Measurements from ENCODE around the gene LGALS14. TPM values are rescaled to one million over a fixed set of nuclear protein-coding genes. Genes with fewer than 3 reads are reported as not detected.
"Not testable (repeated sequence)": the region's sequence is repeated elsewhere in the genome, so short reads cannot be mapped to it uniquely, and the experiment has no call there.

LGALS14 gene, protein sequence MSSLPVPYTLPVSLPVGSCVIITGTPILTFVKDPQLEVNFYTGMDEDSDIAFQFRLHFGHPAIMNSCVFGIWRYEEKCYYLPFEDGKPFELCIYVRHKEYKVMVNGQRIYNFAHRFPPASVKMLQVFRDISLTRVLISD
- not detected in 2 replicates for polyA plus RNA-seq (2014; cell fraction: cytosol; rRNA removed)
- not detected in 2 replicates for polyA plus RNA-seq (2014; cell fraction: nucleus; rRNA removed)

DNA sequence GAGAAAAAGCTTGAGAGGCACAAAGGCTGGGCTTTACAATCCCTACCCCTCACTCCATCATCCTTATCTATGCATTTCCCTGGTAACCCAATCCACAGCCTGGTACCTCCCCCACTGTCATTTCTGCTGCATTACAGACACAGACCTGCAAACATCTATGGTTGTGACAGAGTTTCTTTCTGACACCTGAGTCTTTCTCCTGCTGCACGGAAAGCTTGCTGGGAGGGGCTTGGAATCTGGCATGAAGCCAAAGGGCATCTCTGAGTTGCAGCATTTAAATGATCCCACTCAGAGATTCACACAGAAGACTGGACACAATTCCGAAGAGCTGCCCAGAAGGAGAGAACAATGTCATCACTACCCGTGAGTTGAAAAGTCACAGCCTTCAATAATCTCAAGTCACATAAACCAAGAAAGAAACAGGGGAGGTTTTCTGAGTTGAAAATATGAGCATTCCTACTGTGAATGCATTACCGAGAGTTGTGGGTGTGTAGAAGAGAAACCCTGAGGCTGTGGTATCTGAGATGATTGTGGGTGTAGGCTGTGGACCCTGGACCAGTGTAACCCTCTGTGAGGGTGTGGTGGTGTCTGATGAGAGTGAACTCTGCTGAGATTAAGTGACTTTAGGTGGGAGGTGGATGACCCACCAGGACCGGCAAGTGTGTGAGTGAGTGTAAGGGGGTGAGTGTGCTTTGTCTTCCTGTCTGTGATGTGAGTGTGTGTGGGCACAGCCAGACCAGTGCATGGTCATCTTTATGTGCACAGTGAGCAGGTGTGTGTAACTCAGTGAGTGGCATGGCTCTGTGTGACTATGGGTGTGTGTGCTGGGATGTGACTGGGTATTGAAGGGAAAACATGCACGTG is at the start of gene LGALS14:
LGALS14 (plus strand) TSS at position 301 of the 864 bp plus-strand sequence; CDS start at position 349, 48 bp downstream.
- DNase-seq (ENCODE audit: low spot score), result no peak

DNA sequence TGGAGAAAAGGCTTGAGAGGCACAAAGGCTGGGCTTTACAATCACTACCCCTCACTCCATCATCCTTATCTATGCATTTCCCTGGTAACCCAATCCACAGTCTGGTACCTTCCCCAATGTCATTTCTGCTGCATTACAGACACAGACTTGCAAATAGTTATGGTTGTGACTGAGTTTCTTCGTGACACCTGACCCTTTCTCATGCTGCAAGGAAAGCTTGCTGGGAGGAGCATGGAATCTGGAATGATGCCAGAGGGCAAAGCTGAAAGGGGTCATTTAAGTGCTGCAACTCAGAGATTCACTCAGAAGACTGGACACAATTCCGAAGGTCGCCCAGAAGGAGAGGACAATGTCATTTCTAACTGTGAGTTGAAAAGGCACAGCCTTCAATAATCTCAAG is 48.7 kb upstream of the LGALS14 start, which contains the start of gene LGALS16:
LGALS16 (plus strand) TSS at position 301 of the 400 bp plus-strand sequence; CDS start at position 350, 49 bp downstream.
- DNase-seq (ENCODE audit: low spot score), result no peak

DNA sequence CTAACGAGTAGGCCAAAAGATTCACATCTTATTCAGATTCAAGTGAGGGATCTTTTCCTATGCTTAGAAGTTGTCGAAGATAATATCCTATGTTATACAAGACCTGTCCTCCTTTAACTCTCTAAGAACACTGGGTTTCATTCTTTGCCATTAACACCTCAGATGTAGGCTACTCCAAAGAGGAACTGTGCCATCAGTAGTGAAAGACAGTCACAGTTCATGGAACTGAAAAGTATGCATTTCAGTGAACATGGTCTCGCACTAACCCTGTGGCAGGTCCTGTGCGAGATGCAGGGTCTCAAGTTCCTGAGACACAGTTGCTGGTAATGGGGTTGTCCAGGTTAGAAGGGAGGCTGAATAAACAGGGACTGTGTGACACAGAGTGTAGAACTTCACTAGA is 44.5 kb upstream of the LGALS14 start:
- DNase-seq (ENCODE audit: low spot score), result no peak

DNA sequence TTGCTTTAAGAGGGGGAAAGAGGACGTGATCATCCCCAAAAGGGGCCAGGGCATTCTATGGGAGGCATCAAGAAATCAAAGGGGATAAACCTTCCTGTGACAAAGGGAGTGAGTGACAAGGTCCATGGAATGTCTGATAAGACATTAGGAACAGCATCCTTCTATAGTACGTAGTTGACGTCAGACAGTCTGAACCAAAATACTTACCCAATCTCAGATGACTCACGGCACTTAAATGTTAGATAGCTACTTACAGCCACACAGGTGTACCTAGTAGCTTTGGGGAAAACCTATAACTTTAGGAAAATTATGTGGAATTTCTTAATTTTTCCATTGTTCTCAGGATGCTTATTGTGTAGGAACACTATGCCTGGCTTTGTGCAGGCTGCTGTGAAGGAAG is 43.6 kb upstream of the LGALS14 start:
- DNase-seq (ENCODE audit: low spot score), result no peak

DNA sequence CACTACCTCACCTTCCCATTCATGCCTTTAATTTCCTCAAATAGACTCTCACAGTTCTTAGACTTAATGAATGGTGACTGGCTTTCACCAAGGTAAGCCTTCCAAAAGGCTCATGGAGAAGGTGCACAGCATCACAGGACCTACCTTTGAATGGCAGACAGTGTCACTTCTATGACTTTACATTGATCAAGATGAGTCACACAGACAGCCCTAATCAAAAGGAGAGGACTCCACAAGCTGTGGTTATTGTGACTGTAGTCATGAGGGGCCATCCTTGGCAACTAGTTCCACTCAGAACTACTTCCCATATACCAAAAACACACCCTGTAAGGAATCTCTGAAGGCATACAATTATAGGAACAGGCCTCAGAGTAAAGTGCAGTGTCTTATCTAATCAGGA is 42.7 kb upstream of the LGALS14 start:
- no peak for DNase-seq (ENCODE audit: low spot score)

DNA sequence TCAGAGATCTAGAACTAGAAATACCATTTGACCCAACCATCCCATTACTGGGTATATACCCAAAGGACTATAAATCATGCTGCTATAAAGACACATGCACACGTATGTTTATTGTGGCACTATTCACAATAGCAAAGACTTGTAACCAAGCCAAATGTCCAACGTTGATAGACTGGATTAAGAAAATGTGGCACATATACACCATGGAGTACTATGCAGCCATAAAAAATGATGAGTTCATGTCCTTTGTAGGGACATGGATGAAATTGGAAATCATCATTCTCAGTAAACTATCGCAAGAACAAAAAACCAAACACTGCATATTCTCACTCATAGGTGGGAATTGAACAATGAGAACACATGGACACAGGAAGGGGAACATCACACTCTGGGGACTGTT is 34.4 kb upstream of the LGALS14 start:
- DNase-seq (ENCODE audit: low spot score), result not testable (repeated sequence)

DNA sequence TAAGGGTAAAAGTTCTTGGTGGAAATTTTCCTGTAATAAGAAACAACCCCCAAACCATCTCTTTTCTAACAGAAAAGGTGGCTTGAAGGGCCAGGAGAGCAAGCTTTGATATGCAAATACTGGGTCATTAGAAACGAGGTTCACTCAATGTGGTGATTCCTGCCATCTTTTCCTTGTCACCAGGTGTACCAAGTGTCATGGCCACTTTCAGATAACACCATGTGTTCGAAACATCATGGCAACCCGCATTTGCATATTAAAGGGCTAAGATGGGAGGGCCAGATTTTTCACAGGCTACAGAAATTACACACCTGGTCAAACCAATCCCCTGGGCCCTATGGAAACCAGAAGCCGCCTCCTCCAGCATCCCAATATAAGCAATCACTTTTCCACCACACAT is 33.3 kb upstream of the LGALS14 start:
- no peak for DNase-seq (ENCODE audit: low spot score)

DNA sequence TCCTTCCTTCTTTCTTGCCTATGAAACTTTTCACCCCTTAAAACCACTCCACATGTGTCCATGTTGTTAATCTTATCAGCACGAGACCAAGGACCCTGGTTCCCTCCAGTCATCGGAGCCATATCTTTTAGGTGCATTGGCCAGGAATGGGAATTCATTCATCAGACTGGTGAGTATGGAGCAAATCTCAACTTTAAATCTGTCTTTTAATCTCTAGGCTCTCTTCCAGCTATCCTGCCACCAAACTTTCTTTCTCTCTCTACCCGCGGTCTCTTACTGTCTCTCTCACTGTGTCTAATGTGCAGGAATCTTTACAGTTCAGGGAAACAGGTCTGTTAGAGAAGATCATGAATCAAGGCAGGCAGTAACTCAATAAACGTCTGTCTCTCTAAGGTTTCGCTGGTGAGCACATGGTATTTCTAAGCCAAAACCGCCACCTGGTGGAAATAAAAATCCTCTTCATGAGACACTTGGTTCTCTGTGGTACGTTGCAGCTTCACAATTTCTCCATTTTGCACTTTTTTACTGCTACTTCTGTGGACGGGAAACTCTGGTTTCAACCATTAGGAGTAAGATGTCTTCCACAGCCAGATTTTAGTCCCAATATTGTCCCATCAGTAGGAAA is 32.4 kb upstream of the LGALS14 start:
- peak; percentile 65 for DNase-seq (ENCODE audit: low spot score)

DNA sequence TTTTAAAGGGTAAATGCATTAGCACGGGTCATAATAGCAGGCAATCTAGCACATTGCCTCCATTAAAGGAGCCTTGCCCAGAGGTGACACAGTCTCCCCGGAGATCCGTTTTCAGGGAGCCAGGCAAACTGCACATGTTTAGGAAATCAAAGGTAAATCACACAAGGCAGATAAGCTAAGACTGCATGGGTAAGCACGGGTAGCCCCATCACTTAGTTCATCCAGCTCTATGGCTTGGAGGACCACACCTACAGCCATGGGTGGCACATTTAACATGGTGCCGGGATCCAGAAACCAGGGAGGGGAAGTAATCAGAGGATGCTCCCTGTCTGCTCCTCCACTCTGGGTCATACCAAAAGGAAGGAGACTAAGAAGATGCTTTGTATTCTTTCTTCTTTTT is 31.8 kb upstream of the LGALS14 start:
- DNase-seq (ENCODE audit: low spot score), result no peak

DNA sequence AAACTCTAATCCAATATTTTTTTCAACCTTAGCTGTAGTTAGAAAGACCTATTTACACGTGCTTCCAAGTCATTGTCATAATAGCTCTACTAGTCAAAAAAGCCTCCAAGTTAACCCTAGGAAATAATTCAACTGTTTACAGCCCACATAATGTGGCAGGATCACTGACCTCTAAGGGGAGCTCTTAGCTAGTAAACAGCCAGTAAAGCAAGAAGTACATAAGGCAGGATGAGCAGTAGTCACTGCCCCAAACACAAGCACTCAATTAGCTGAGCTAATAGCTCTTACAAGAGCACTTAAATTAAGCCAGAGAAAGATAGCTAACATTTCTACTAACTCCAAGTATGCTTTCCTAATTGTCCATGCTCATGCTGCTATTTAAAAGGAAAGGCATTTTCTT is 30.4 kb upstream of the LGALS14 start:
- not testable (repeated sequence) for DNase-seq (ENCODE audit: low spot score)

DNA sequence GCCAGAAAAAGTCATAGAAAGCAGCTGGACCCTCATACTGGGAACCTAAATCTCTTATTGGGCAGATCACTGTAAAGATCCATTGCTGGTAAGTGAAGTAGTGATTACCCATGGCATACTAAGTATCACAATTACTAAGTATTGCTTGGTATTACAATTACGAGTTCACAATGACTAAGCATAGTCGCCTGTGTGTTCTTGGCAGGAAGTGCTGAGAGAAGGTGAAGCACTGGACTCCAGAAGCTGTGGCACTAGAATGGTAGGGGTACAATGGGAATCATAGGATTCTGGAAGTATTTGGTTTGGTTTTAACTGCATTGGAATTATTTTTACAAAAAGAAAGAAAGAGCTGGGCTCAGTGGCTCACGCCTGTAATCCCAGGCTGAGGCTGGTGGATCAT is 28.3 kb upstream of the LGALS14 start:
- no peak for DNase-seq (ENCODE audit: low spot score)

DNA sequence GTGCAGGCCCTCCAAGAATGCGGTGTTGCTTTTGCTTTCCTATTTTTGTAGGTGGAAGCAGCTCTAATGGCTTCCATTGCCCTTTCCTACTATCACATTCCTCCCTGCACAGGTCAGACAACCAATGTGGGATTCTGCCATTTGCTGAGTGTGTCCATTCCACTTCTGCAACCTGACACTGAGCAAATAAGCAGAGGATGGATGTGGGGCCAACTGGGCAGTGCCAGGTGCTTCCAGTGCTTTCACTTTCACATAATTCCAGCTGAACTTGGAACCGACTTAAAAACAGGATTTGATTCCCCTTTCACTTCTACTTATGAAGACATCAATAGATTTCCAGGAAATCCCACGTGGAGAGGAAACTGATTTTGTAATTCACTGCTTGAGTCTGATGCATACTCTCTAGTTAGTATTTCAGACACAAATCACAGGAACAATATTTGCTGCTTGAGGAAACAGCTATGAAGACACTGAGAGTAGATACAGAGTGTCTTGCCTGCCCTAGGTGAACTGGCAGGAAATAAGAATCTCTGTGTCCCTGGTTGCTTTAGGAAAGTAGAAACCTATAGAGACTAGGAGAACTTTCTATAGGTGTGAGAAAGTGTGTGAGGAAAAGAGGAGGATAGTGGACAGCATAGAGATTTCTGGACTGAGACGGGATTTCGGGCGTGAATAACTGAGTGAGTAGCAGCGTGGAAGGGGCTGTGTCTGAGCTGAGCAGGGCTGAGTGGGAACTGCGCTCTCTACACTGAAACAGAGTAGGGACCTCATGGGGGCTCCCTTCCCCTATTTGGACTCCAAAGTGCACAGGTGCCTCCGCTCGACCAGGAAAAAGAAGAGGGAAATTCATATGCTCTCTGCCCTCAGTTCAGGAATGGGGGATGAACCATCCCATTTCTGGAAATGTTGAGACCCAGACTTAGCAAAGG is 26.1 kb upstream of the LGALS14 start:
- no peak for DNase-seq (ENCODE audit: low spot score)

DNA sequence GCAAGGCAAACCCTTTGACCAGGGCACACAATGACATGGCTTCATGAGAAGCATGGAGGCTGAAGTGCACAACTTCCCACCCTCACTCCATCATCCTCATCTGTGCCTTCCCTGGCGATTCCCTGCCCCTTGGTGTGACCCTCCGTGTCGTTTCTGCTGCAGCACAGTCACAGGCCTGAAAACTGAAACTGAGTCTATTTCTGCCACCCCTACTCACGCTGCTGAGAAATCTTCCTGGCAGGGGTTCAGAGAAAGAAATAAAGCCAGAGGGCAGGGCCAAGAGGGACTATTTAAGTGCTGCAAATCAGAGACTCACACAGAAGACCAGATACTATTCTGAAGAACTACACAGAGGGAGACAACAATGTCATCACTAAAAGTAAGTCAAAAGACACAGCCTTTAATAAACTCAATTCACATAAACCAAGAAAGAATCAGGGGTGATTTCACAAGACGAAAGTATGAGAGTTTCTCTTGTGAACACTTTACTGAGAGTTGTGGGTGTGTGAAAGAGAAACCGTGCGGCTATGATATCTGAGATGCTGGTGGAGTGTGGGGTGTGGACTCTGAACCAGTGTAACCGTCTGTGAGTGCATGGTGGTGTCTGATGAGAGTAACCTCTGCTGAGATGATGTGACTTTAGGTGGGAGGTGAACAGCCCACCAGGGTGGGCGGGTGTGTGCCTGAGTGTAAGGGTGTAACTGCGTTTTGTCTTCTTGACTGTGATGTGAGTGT is 25.1 kb upstream of the LGALS14 start:
- no peak for DNase-seq (ENCODE audit: low spot score)

DNA sequence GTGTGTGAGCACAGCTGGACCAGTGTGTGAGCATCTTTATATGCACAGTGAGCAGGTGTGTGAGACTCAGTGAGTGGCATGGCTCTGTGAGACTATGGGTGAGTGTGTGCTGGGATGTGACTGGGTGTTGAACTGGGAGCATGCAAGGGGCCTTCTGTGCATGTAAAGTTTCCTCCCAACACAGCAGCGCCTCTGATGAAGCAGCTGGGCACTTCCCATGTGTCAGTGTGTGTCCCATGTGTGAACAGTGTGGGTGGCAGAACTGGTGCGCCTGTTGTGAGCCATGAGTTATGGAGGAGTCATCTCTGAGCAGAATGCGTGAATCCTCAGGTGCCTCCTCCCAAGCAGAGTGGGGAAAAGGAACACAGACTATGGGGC is 24.5 kb upstream of the LGALS14 start:
- DNase-seq (ENCODE audit: low spot score), result no peak

DNA sequence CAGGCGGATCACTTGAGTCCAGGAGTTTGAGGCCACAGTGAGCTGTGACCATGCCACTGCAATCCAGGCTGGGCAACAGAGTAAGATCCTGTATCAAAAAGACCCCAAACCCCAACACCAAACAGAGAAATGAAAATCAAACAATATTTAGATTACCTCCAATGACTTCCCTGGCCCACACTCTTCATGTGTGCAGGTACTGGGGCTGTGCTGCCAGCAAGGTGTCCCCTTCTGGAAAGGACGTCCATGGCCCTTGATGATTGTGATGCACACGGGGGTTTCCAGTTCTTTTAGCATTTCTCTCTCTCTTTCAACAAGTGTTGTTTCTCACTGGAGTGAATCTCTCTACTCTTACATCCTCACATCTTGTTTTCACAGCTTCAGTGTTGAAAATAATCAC is 23.7 kb upstream of the LGALS14 start:
- DNase-seq (ENCODE audit: low spot score), result no peak

DNA sequence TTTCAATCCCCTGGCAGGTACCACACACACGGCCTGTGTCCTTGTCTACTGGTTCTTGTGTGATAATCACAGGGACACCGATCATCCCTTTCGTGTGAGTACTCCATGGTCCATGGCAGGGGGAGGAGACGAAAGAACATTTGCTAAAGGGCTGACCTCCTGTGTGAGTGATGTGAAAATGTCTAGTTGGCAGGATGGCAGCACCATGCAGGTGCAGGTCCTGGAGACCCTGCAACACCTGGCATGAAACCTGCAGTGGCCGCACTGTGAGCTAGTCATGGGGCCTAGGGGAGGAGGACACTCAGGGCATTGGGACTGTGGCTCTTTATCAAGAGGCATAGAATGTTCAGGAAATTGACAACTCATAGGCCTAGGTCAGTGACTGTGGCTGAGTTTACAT is 22.9 kb upstream of the LGALS14 start:
- no peak for DNase-seq (ENCODE audit: low spot score)

DNA sequence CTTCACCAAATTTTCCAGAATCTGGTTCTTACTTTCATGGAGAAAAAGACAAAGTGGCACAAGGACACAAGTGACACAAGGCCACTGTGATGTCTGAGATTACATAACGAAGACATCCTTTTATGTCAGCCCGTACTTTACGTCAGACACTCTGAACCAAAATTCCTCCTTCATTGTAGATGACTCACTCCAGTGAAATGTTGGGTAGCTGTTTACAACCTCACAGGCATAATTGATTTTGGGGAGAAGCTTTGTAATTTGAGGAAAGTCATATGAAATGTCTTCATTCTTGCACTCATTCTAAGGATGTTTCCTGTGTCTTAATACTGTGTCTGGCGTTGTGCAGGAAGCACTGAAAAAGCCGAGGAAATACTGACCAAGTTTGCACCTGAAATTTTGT is 20.0 kb upstream of the LGALS14 start:
- no peak for DNase-seq (ENCODE audit: low spot score)

DNA sequence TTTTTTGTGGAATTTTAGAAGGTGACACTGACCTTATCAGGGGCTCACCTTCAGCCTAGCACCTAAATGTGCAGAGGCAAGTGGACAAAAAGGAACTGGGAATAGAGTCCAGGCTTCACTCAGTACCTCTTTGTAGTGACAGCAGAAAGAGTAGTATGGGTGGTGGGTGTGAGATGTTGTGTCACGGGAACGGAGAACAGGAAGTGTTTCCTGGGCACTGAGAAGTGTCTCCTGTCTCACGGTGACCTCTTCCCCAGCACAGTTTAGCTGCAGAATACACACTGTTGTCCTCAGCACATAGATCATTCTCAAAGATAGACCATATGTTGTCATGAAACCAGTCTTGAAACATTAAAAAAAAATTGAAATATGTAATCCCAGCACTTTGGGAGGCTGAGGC is 17.5 kb upstream of the LGALS14 start:
- DNase-seq (ENCODE audit: low spot score), result no peak

DNA sequence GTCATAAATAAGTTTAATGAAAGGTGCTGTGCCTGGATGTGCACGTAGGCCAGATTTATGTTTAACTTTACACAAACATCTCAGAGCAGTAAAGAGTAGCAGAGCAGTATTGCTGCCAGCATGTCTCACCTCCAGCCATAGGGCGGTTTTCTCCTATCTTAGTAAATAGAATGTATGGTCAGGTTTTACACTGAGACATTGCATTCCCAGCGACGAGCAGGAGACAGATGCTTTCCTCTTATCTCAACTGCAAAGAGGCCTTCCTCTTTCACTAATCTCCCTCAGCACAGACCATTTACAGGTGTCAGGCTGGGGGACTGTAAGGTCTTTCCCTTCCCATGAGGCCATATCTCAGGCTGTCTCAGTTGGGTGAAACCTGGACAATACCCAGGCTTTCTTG is 15.6 kb upstream of the LGALS14 start:
- not testable (repeated sequence) for DNase-seq (ENCODE audit: low spot score)

DNA sequence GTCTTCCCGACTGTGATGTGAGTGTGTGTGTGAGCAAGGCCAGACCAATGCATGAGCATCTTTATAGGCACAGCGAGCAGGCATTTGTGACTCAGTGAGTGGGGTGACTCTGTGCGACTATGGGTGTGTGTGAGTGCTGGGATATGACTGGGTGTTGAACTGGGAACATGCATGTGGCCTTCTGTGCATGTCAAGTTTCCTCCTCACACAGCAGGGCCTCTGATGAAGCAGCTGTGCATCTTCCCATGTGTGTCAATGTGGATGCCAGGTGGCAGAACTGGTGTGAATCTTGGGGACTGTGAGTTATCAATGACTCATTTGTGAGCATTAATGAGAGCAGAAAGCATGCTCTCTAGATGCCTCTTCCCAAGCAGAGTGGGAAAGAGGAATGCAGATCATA is 12.1 kb upstream of the LGALS14 start:
- DNase-seq (ENCODE audit: low spot score), result no peak

DNA sequence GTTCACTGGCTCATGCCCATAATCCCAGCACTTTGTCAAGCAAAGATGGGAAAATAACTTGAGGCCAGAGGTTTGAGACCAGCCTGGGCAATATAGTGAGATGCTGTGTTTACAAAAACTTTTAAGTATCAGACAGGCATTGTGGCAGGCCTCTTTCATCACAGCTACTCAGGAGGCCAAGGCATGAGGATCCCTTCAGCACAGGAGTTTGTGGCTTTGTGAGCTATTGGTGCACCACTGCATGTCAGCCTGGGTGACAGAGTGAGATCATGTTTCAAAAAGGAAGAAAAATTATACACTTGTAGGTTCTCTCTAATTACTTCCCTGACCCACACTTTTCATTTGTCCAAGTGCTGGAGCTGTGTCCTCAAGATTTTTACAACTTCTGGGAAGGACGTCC is 11.5 kb upstream of the LGALS14 start:
- no peak for DNase-seq (ENCODE audit: low spot score)
